ENCODE measurements around the gene CADM2.

Gene CADM2

GRCh38 chr3:85800676-85801075 lies 841.9 kb downstream of the CADM2 start:
- TF ChIP-seq ZFX (IDR thresholded peaks at IDR 0.05) (no peak), CTCF (conservative IDR thresholded peaks at IDR 0.05) (no peak)
- H3K27ac ChIP-seq, result no peak overlapping the region

GRCh38 chr3:85801955-85802354 lies 843.2 kb downstream of the CADM2 start:
- no peak overlapping the region for H3K27ac ChIP-seq
- TF ChIP-seq ZFX (IDR thresholded peaks at IDR 0.05) (no peak), CTCF (conservative IDR thresholded peaks at IDR 0.05) (peak; percentile 55)

- TF ChIP-seq ZFX (IDR thresholded peaks at IDR 0.05), result no peak
- TF ChIP-seq CTCF (conservative IDR thresholded peaks at IDR 0.05), result no peak
- H3K27ac ChIP-seq, result no peak overlapping the region
Observed at GRCh38 chr3:85808755-85809154, 850.0 kb downstream of the CADM2 start.

- TF ChIP-seq ZFX (IDR thresholded peaks at IDR 0.05) (no peak), CTCF (conservative IDR thresholded peaks at IDR 0.05) (peak; percentile 74)
- H3K27ac ChIP-seq, result no peak overlapping the region
Observed at GRCh38 chr3:85821130-85821756, 862.5 kb downstream of the CADM2 start.

GRCh38 chr3:85835857-85836440 lies 877.2 kb downstream of the CADM2 start:
- no peak overlapping the region for H3K27ac ChIP-seq
- no peak for TF ChIP-seq CTCF (conservative IDR thresholded peaks at IDR 0.05)
- no peak for TF ChIP-seq ZFX (IDR thresholded peaks at IDR 0.05)

- TF ChIP-seq CTCF (conservative IDR thresholded peaks at IDR 0.05) (no peak), ZFX (IDR thresholded peaks at IDR 0.05) (no peak)
- H3K27ac ChIP-seq, result no peak overlapping the region
Observed at GRCh38 chr3:85837402-85837801, 878.6 kb downstream of the CADM2 start.

- H3K27ac ChIP-seq, result no peak overlapping the region
- TF ChIP-seq CTCF (conservative IDR thresholded peaks at IDR 0.05), result no peak
- TF ChIP-seq ZFX (IDR thresholded peaks at IDR 0.05), result no peak
Observed at GRCh38 chr3:85838921-85839320, 880.1 kb downstream of the CADM2 start.
